WTC11 (cell line): ENCODE measurements around the gene PROSER2. TPM values are rescaled to one million over a fixed set of nuclear protein-coding genes. Genes with fewer than 3 reads are reported as not detected.

Experiments
- ATAC-seq: fragments of 200-7000 bp; cut with Tn5 transposase; 2 replicates; pipeline ENCODE4 v1.10.0; 2021; ENCODE audit warnings: mild to moderate bottlenecking, moderate library complexity
- CTCF ChIA-PET: fragments of 300-600 bp; sonication (Branson Sonifier 250); formaldehyde crosslinking; loops from one replicate; lab custom pipeline; 2021; ENCODE audit warnings: antibody characterized with exemption; lab: Charles Lee
- POLR2A ChIA-PET: fragments of 350-600 bp; sonication (Branson Sonifier 250); formaldehyde crosslinking; loops from one replicate; lab custom pipeline; 2021; ENCODE audit warnings: antibody characterized with exemption; lab: Charles Lee
- DNase-seq: peaks from one replicate; pipeline ENCODE4 v3.0.0; 2021; ENCODE audit warnings: low spot score
- H3K27ac Mint-ChIP-seq: 2 replicates; pipeline ENCODE4 v1.8.0; 2021; ENCODE audit warnings: mixed read lengths
- H3K27me3 Mint-ChIP-seq: 2 replicates; pipeline ENCODE4 v1.8.0; 2021; ENCODE audit warnings: low read depth, mild to moderate bottlenecking, moderate library complexity, mixed read lengths
- H3K36me3 Mint-ChIP-seq: 2 replicates; pipeline ENCODE4 v1.8.0; 2021; ENCODE audit warnings: mixed read lengths
- H3K4me1 Mint-ChIP-seq: 2 replicates; pipeline ENCODE4 v1.8.0; 2022; ENCODE audit warnings: mixed read lengths
- H3K4me3 Mint-ChIP-seq: 2 replicates; pipeline ENCODE4 v1.8.0; 2021; ENCODE audit warnings: mild to moderate bottlenecking, moderate library complexity, mixed read lengths
- H3K9me3 Mint-ChIP-seq: 2 replicates; pipeline ENCODE4 v1.8.0; 2021; ENCODE audit warnings: mixed read lengths
- CREM ChIP-seq: sonication (generic); formaldehyde crosslinking; IDR thresholded peaks from 2 replicates; pipeline ENCODE4 v1.8.1; 2022; ENCODE audit warnings: mild to moderate bottlenecking, missing genetic modification reagents, moderate library complexity
- ELF4 ChIP-seq: sonication (generic); formaldehyde crosslinking; IDR thresholded peaks from 2 replicates; pipeline ENCODE4 v1.8.1; 2022; ENCODE audit warnings: low read depth, mild to moderate bottlenecking, moderate library complexity, missing genetic modification reagents
- ESRRA ChIP-seq: sonication (generic); formaldehyde crosslinking; IDR thresholded peaks from 2 replicates; pipeline ENCODE4 v1.8.1; 2022; ENCODE audit warnings: mild to moderate bottlenecking, missing genetic modification reagents, borderline replicate concordance
- GRHL2 ChIP-seq: fragments of 250-450 bp; sonication (Bioruptor Pico); IDR thresholded peaks from 2 replicates; pipeline ENCODE4 v1.8.0; 2022; ENCODE audit warnings: mild to moderate bottlenecking, moderate library complexity; ENCODE audit not compliant: insufficient replicate concordance, severe bottlenecking
- GTF2I ChIP-seq: fragments of 250-450 bp; sonication (Bioruptor Pico); conservative IDR thresholded peaks from 2 replicates; pipeline ENCODE4 v1.4.0; 2021; ENCODE audit warnings: mild to moderate bottlenecking
- IRF2 ChIP-seq: sonication (generic); formaldehyde crosslinking; IDR thresholded peaks from 2 replicates; pipeline ENCODE4 v1.8.0; 2022; ENCODE audit warnings: low read depth, missing genetic modification reagents, borderline replicate concordance
- MXD4 ChIP-seq: fragments of 250-450 bp; sonication (Bioruptor Pico); IDR thresholded peaks from 2 replicates; pipeline ENCODE4 v1.8.0; 2021; ENCODE audit warnings: mild to moderate bottlenecking, moderate library complexity, borderline replicate concordance
- MYBL2 ChIP-seq: sonication (generic); formaldehyde crosslinking; IDR thresholded peaks from 2 replicates; pipeline ENCODE4 v1.8.1; 2023; ENCODE audit warnings: mild to moderate bottlenecking, moderate library complexity, missing genetic modification reagents
- NFYB ChIP-seq: sonication (generic); formaldehyde crosslinking; conservative IDR thresholded peaks from 2 replicates; pipeline ENCODE4 v1.8.0; 2022; ENCODE audit warnings: low read depth, missing genetic modification reagents
- NR1H2 ChIP-seq: sonication (generic); formaldehyde crosslinking; IDR thresholded peaks from 2 replicates; pipeline ENCODE4 v1.9.0; 2021; ENCODE audit warnings: mild to moderate bottlenecking, moderate library complexity, missing genetic modification reagents
- NR2C2 ChIP-seq: sonication (generic); formaldehyde crosslinking; IDR thresholded peaks from 2 replicates; pipeline ENCODE4 v1.8.0; 2022; ENCODE audit warnings: mild to moderate bottlenecking, missing genetic modification reagents
- NR3C1 ChIP-seq: sonication (generic); formaldehyde crosslinking; conservative IDR thresholded peaks from 2 replicates; pipeline ENCODE4 v1.8.1; 2023; ENCODE audit warnings: low read depth, mild to moderate bottlenecking, missing genetic modification reagents
- RELA ChIP-seq: sonication (generic); formaldehyde crosslinking; IDR thresholded peaks from 2 replicates; pipeline ENCODE4 v1.8.1; 2022; ENCODE audit warnings: missing genetic modification reagents, mild to moderate bottlenecking, borderline replicate concordance
- SMAD3 ChIP-seq: sonication (generic); formaldehyde crosslinking; IDR thresholded peaks from 2 replicates; pipeline ENCODE4 v1.8.0; 2022; ENCODE audit warnings: missing genetic modification reagents, mild to moderate bottlenecking, borderline replicate concordance
- SP1 ChIP-seq: sonication (generic); formaldehyde crosslinking; conservative IDR thresholded peaks from 2 replicates; pipeline ENCODE4 v1.8.1; 2022; ENCODE audit warnings: missing genetic modification reagents
- TCF7 ChIP-seq: sonication (generic); formaldehyde crosslinking; IDR thresholded peaks from 2 replicates; pipeline ENCODE4 v1.8.0; 2022; ENCODE audit warnings: mild to moderate bottlenecking, low read depth, missing genetic modification reagents, moderate library complexity
- TEAD1 ChIP-seq: sonication (generic); formaldehyde crosslinking; IDR thresholded peaks from 2 replicates; pipeline ENCODE4 v1.8.0; 2022; ENCODE audit warnings: mild to moderate bottlenecking, missing genetic modification reagents
- total RNA-seq: library from RNA; stranded (reverse); gene quantifications from 3 replicates; pipeline ENCODE4 v1.2.3, GENCODE V29; 2021
- TF ChIP-seq, protein P1 (sequence below): sonication (generic); formaldehyde crosslinking; IDR thresholded peaks from 2 replicates; pipeline ENCODE4 v1.8.0; 2022; ENCODE audit warnings: mild to moderate bottlenecking, missing genetic modification reagents
- TF ChIP-seq, protein P2 (sequence below): sonication (generic); formaldehyde crosslinking; IDR thresholded peaks from 2 replicates; pipeline ENCODE4 v1.8.1; 2023; ENCODE audit warnings: mild to moderate bottlenecking, missing genetic modification reagents
- TF ChIP-seq, protein P3 (sequence below): sonication (generic); formaldehyde crosslinking; IDR thresholded peaks from 2 replicates; pipeline ENCODE4 v1.8.1; 2022; ENCODE audit warnings: mild to moderate bottlenecking, moderate library complexity, missing genetic modification reagents
- TF ChIP-seq, protein P4 (sequence below): sonication (generic); formaldehyde crosslinking; IDR thresholded peaks from 2 replicates; pipeline ENCODE4 v1.8.1; 2022; ENCODE audit warnings: low read depth, mild to moderate bottlenecking, moderate library complexity, missing genetic modification reagents, borderline replicate concordance
- TF ChIP-seq, protein P5 (sequence below): sonication (generic); formaldehyde crosslinking; IDR thresholded peaks from 2 replicates; pipeline ENCODE4 v1.8.1; 2023; ENCODE audit warnings: mild to moderate bottlenecking, missing genetic modification reagents, moderate library complexity
- TF ChIP-seq, protein P6 (sequence below): fragments of 250-450 bp; sonication (Bioruptor Pico); IDR thresholded peaks from 2 replicates; pipeline ENCODE4 v1.9.0; 2021; ENCODE audit warnings: mild to moderate bottlenecking
- TF ChIP-seq, protein P7 (sequence below): fragments of 250-450 bp; sonication (Bioruptor Pico); conservative IDR thresholded peaks from 2 replicates; pipeline ENCODE4 v1.9.0; 2021; ENCODE audit warnings: mild to moderate bottlenecking

Gene PROSER2
- total RNA-seq, 1 experiment from 2014 or later, result 8.5 TPM

DNA sequence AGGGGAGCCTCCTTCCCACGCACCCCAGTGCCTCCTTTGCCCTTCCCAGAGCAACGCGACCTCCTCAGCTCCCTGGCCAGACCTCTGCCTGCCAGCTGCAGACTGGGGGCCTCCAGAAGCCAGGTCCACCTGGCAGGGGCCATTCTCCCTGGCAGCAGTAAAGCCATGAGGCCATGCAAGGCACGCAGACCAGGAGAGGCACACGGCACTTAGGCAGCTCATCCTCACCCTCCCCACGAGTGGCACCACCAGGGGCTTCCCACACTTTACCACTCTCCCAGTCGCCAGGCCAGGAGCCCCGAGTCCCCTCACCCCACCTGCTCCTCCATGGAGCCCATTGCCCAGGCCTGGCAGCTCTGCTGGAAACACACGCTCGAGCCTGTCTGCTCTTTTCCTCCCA is 85.4 kb downstream of the PROSER2 start (continued):
- TF ChIP-seq, protein P1, sequence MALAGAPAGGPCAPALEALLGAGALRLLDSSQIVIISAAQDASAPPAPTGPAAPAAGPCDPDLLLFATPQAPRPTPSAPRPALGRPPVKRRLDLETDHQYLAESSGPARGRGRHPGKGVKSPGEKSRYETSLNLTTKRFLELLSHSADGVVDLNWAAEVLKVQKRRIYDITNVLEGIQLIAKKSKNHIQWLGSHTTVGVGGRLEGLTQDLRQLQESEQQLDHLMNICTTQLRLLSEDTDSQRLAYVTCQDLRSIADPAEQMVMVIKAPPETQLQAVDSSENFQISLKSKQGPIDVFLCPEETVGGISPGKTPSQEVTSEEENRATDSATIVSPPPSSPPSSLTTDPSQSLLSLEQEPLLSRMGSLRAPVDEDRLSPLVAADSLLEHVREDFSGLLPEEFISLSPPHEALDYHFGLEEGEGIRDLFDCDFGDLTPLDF (CRISPR knock-in tag), result no peak
- TF ChIP-seq, protein P2, sequence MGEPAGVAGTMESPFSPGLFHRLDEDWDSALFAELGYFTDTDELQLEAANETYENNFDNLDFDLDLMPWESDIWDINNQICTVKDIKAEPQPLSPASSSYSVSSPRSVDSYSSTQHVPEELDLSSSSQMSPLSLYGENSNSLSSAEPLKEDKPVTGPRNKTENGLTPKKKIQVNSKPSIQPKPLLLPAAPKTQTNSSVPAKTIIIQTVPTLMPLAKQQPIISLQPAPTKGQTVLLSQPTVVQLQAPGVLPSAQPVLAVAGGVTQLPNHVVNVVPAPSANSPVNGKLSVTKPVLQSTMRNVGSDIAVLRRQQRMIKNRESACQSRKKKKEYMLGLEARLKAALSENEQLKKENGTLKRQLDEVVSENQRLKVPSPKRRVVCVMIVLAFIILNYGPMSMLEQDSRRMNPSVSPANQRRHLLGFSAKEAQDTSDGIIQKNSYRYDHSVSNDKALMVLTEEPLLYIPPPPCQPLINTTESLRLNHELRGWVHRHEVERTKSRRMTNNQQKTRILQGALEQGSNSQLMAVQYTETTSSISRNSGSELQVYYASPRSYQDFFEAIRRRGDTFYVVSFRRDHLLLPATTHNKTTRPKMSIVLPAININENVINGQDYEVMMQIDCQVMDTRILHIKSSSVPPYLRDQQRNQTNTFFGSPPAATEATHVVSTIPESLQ (CRISPR knock-in tag), result no peak

DNA sequence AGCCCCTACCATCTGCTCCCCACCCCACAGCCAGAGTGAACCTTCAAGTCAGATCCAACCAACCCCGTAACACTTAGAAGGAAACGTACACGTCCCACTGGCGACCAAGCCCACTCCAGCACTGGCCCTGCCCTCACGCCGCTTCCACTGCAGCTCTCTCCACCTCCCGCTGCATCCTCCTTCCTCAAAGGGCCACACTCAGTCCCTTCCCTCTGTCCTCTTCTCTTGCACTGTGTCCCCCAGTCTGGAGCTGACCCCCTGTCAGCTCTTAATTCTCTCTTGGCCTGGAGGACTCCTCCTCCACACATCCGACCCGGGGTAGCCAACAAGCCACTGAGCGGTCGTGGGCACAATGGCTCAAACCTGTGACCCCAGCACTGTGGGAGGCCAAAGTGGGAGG is 85.8 kb downstream of the PROSER2 start:
- DNase-seq, result no peak
- CTCF ChIA-PET, result interaction anchor here (0.8 to 1.7 kb wide), 2 partner anchors 28 to 55 kb away, joined by 3 to 8 read pairs; no protein-coding TSS in a partner anchor
- TF ChIP-seq MYBL2 (no peak), TCF7 (CRISPR knock-in tag) (no peak), NR2C2 (no peak), TEAD1 (CRISPR knock-in tag) (no peak), SMAD3 (CRISPR knock-in tag) (no peak), RELA (no peak), ELF4 (CRISPR knock-in tag) (no peak), GTF2I (CRISPR knock-in tag) (no peak), NFYB (no peak), NR1H2 (no peak), ESRRA (CRISPR knock-in tag) (no peak)
- TF ChIP-seq, protein P3, sequence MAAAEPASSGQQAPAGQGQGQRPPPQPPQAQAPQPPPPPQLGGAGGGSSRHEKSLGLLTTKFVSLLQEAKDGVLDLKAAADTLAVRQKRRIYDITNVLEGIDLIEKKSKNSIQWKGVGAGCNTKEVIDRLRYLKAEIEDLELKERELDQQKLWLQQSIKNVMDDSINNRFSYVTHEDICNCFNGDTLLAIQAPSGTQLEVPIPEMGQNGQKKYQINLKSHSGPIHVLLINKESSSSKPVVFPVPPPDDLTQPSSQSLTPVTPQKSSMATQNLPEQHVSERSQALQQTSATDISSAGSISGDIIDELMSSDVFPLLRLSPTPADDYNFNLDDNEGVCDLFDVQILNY, result no peak
- TF ChIP-seq, protein P4, sequence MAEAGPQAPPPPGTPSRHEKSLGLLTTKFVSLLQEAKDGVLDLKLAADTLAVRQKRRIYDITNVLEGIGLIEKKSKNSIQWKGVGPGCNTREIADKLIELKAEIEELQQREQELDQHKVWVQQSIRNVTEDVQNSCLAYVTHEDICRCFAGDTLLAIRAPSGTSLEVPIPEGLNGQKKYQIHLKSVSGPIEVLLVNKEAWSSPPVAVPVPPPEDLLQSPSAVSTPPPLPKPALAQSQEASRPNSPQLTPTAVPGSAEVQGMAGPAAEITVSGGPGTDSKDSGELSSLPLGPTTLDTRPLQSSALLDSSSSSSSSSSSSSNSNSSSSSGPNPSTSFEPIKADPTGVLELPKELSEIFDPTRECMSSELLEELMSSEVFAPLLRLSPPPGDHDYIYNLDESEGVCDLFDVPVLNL (CRISPR knock-in tag), result no peak
- TF ChIP-seq, all 79 proteins: peak for 0
- Mint-ChIP-seq H3K4me3 (no peak overlapping the region), H3K4me1 (peaks cover 9% of the 10 kb centered on the region), H3K27ac (peak overlapping the region; percentile 57; the same call in 1 of the 2 replicates), H3K27me3 (no peaks in the 10 kb centered on the region), H3K36me3 (no peaks in the 10 kb centered on the region), H3K9me3 (no peaks in the 10 kb centered on the region)
- POLR2A ChIA-PET, result no interaction called here
- ATAC-seq, result no peak

DNA sequence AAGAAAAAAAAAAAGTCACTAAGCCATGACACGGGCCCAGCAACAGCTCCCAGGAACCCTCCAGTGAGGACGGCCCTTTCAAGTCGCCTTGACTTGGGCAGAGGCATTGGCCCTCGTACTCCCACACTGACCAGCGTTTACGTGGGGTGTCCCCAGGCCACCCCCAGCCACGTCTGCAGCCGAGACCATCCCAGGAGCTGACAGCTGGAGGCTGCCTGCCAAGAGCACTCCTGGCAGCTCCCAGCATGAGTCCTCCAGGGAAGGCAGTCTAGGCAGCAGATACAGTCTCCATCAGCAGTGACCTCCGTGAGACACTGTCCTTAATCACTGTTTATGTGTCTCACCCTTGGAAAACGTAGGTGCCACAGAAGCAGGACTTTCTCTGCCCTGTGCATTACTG is 86.5 kb downstream of the PROSER2 start:
- Mint-ChIP-seq H3K27me3 (no peaks in the 10 kb centered on the region), H3K36me3 (no peaks in the 10 kb centered on the region), H3K27ac (no peak overlapping the region), H3K4me1 (peaks cover 9% of the 10 kb centered on the region), H3K9me3 (no peaks in the 10 kb centered on the region), H3K4me3 (no peak overlapping the region)
- no peak for ATAC-seq
- no peak for DNase-seq
- ChIA-PET CTCF (interaction anchor here (0.8 to 1.7 kb wide), 2 partner anchors 28 to 56 kb away, joined by 3 to 8 read pairs; no protein-coding TSS in a partner anchor), POLR2A (no interaction called here)
- TF ChIP-seq, protein P5, sequence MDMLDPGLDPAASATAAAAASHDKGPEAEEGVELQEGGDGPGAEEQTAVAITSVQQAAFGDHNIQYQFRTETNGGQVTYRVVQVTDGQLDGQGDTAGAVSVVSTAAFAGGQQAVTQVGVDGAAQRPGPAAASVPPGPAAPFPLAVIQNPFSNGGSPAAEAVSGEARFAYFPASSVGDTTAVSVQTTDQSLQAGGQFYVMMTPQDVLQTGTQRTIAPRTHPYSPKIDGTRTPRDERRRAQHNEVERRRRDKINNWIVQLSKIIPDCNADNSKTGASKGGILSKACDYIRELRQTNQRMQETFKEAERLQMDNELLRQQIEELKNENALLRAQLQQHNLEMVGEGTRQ (CRISPR knock-in tag), result no peak
- TF ChIP-seq IRF2 (CRISPR knock-in tag) (no peak), GRHL2 (CRISPR knock-in tag) (no peak), MXD4 (CRISPR knock-in tag) (no peak), NFYB (no peak), MYBL2 (no peak), NR3C1 (CRISPR knock-in tag) (no peak), CREM (CRISPR knock-in tag) (no peak), SP1 (CRISPR knock-in tag) (no peak)
- TF ChIP-seq, protein P6, sequence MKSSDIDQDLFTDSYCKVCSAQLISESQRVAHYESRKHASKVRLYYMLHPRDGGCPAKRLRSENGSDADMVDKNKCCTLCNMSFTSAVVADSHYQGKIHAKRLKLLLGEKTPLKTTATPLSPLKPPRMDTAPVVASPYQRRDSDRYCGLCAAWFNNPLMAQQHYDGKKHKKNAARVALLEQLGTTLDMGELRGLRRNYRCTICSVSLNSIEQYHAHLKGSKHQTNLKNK, result no peak
- TF ChIP-seq, protein P7, sequence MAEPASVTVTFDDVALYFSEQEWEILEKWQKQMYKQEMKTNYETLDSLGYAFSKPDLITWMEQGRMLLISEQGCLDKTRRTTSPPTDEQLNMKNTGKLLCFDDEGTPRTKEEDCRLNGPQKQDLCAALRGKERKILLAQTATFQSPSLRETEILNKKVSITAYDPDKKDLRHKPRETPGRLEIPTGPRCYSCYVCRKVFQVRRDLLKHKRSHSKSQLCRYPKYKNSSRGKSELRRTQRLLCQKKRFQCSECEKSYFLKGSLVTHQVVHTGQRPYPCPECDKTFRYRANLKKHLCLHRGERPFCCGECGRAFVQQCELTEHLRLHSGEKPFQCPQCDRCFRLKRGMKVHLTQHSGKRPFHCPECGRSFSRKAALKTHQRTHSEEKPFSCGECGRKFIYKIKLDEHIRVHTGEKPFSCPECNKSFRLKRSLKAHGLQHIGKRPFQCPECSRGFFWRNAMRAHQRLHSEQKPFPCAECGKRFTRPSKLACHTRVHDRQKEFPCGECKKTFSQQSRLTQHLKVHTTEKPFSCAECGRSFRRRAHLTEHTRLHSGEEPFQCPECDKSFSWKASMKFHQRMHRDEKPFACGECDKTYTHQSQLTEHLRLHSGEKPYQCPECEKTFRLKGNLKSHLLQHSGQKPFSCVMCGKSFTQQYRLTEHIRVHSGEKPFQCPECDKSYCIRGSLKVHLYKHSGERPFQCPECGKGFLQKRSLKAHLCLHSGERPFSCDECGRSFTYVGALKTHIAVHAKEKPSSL (CRISPR knock-in tag), result no peak
